Mesenteric fat pad (tissue), 1 donor: ENCODE measurements around the gene RMRP. TPM values are rescaled to one million over a fixed set of nuclear protein-coding genes. Genes with fewer than 3 reads are reported as not detected.
"Not testable (repeated sequence)": the region's sequence is repeated elsewhere in the genome, so short reads cannot be mapped to it uniquely, and the experiment has no call there.

ENCODE experiments used
- DNase-seq: peaks from one replicate; pipeline ENCODE4 v3.0.0-alpha.2; 2020; ENCODE audit warnings: low spot score
- total RNA-seq: library from RNA; stranded (reverse); fragmentation: NEBNext Ultra II Directional; extraction: Animal tissue kit (Norgen Biotek cat#: 25700); gene quantifications from one replicate; pipeline ENCODE4 v1.2.1, GENCODE V29; 2021
- donor health status: DM: yes; HTN: yes; CAD: no.

The RMRP gene
- total RNA-seq, 1 donor from 2014 or later: 19,106 TPM

GRCh38 chr9:35646153-35646532 is 11.7 kb downstream of the RMRP start:
- DNase-seq: no peak

DNA sequence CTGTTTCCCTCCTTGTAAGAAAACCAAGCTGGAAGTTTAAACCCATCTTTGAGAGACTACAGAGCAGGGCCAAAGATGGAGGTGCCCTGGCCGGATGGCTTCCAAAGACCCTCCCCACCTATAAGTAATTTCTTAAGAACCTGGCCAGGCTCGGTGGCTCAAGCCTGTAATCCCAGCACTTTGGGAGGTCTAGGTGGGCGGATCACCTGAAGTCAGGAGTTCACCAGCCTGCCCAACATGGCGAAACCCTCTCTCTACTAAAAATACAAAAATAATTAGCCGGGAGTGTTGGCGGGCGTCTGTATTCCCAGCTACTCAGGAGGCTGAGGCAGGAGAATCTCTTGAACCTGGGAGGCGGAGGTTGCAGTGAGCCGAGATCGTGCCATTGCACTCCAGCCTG is 12.1 kb downstream of the RMRP start:
- not testable (repeated sequence) for DNase-seq

DNA sequence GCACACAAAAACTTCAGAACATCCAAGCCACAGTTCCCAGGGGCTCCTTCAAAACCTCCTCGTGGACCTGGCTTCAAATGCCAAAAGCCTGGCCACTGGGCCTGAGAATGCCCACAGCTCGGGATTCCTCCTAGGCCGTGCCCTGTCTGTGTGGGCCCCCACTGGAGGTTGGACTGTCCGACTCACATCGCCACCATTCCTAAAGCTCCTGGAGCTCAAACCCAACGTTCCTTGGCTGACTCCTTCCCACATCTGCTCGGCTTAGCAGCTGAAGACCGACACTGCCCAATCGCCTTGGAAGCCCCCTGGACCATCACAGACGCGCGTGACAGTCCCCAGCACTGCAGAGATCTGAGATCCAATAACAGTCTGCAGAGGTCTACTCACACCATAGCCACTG is 14.8 kb downstream of the RMRP start:
- DNase-seq: no peak

DNA sequence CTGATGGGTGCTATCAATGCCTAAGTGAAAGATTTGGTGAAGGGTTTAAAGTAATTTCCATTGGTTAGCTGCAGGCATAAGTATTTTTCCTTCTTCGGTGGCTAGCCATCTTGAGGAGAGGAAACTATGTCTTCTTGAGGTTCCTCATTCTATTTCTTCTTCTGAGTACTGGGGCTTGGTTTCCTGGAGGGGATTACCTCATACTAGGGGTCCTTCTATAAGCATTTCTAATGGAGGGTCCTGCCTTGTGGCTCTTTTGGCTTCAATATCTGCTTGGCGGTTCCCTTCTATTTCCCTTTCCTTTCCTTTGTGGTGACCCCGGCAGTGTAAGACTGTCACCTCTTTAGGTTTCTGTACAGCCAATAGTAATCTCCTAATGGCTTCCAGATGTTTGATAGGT is 16.3 kb downstream of the RMRP start:
- DNase-seq: peak; percentile 0

DNA sequence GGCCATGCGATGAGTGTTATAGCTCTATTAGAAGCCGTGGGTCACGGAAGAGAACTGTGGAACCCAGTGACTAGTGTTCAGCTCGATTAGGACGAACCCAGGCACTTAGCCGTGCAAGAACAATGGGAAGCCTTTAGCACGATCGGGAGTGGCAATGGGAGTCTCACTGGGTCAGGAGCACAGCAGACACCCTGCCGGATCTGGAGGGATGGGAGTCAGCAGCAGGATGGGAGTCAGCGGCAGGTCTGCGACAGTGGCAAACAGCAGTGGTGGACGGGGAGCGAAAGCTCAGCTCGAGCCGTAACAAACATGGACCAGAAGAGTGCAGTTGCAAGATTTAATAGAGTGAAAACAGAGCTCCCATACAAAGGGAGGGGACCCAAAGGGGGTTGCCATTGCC is 17.4 kb downstream of the RMRP start:
- not testable (repeated sequence) for DNase-seq

GRCh38 chr9:35639631-35640030 is 18.2 kb downstream of the RMRP start:
- DNase-seq: no peak

DNA sequence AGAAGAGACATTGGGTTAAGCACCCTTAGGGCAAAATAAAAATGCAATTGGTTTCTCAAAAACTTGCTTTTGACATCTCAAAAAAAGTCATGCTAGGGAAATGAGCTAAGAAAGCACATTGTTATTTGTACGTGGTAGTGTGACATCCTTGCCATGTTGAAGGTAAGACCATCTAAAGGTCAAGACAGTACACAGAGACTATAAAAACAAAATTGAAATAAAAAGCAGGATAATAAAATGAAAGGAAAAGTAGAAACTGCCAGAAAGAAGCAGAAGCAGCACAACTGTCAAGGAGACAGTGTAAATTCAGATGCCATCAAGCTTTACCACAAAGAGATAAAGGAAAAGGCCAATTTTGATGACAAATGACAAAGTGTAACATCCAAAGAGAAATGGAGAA is 18.6 kb downstream of the RMRP start:
- DNase-seq: not testable (repeated sequence)

DNA sequence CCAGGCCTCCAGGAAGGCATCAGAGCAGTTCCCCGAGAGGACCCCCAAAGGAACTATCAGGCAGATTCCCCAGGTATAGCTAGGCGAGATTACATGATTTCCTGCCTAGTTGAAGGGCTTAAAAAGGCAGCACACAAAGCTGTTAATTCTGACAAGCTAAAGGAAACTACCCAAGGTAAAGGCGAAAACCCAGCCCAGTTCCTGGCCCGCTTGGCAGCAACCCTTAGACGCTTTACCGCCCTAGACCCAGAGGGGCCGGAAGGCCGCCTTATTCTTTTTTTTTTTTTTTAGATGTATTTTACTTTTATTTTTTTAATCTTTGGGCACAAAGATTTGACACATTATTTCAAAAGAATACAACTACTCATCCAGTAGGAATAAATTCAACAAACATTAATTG is 19.1 kb downstream of the RMRP start:
- DNase-seq: peak; percentile 16

DNA sequence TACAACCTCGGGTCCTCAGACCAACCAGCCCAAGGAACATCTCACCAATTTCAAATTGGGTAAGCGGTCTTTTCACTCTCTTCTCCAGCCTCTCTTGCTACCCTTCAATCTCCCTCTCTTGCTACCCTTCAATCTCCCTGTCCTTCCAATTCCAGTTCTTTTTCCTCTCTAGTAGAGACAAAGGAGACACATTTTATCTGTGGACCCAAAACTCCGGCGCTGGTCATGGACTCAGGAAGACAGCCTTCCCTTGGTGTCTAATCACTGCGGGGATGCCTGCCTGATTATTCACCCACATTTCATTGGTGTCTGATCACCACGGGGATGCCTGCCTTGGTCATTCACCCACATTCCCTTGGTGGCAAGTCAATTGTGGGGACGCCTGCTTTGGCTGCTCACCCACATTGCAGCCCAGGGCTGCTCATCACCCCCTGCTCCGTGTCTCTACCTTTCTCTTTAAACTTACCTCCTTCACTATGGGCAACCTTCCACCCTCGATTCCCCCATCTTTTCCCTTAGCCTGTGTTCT is 20.3 kb downstream of the RMRP start:
- DNase-seq: peak; percentile 3

DNA sequence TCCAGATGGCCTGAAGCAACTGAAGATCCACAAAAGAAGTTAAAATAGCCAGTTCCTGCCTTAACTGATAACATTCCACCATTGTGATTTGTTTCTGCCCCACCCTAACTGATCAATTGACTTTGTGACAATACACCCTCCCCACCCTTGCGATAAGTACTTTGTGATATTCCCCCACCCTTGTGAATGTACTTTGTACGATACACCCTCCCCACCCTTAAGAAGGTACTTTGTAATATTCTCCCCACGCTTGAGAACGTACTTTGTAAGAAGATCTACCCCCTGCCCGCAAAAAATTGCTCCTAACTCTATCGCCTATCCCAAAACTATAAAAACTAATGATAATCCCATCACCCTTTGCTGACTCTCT is 21.0 kb downstream of the RMRP start:
- not testable (repeated sequence) for DNase-seq

- peak; percentile 68 for DNase-seq
Observed at GRCh38 chr9:35636135-35636876, 21.5 kb downstream of the RMRP start.

DNA sequence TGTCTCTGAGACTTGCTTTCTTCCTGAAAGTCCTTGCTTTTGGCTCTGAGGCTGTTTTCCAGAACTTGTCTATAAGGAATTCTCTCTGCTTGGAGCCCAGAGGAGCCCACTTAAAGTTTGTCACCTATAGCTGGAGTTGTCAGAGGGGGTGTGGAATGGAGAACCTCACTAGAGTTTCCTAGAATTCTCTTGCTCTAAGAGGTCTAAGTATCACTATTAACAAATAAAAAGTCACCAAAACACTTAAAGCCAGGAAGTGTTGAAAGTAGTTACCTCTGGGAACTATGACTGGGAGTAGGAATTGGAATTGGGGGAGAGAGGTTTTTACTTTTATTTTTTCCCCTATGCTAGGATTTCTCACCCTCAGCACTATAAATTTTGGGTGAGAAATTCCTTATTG is 22.1 kb downstream of the RMRP start:
- DNase-seq: peak; percentile 2

DNA sequence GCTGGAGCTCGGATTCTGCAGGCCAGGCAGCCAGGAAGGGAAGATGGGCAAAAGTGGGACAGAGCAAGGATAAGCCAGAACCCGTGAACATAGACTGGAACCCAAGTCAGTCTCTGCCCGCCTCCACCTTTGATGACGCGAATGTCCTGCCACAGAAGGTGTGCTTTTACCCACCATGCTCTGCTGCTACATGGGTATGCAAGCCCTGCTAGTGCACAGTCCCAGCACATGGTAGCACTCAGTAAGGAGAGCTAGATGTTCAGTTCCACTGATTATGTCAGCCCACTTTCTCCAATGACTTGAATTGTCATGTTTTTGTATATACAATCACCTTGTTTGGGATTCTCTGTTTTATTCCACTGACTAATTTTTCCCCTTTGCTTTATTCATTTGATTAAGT is 28.2 kb downstream of the RMRP start:
- peak; percentile 45 for DNase-seq

GRCh38 chr9:35628389-35628991 is 29.3 kb downstream of the RMRP start:
- no peak for DNase-seq

- DNase-seq: no peak
Observed at GRCh38 chr9:35627575-35627974, 30.2 kb downstream of the RMRP start.

GRCh38 chr9:35619800-35620158 is 38.0 kb downstream of the RMRP start:
- no peak for DNase-seq

DNA sequence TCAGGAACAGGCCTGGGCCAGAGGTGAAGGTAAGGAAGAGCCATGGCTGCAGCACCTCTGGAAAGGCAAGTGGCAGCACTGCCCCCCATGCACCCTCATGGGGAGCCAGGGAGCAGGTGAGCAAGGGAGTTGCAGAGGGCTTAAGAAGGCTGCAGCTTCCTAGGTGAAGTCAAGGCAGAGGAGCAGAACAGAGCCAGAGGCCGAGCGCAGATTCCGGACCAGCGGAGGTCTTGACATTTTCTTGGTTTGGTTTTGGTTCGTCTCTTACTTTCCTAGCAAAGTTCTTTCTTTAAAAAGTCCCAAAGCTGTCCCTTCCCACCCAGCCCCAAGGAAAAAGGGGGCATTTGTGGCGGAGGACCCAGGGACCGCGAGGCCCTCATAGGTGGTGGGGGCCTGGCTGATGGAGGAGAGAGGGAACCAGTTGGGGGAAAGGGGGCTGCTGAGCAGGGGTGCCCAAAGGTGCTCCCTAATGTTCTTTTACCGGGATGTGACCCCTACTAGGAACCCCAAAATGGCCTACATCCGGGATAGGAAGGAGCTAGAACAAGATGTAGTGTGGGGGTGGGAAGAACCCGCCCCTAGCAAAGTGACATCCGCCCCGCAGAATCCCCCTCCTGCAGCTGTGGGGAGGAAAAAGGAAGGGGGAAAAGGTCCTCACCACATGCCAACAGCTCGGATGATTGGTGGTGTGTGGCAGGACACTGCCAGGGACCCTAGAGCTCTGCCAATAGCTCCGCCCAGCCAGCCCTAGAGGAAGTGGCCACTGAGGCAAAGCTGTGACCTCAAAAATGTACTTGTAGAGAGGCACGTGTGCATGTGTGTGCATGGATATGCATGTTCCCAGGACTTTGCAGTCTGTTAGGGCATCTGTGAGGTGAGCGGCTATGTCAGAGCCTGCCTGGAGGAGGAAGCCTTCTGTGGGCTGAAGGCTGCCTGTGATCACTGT is 38.7 kb downstream of the RMRP start:
- DNase-seq: no peak

DNA sequence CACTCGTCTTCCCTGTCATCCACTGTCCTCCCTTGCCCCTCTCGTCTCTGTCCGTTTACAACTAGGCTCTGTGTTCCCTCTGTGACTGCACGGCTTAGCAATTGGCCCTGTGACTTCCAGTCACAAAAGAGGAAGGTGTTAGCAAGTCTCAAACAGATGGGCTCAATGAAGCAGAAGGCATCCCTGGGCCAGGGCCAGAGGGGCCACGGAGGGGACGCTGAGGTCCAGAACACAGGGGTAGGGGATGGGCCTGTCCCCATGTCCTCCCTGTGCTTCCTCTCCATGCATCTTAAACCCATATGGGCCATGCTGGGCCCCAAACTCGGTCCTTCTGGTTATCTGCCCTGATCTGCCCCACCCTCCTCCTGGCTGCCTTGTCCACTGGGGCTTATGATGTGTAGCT is 39.5 kb downstream of the RMRP start, which contains the start of gene CD72:
Gene CD72, minus strand, starts transcription at position 89 of the 403 bp plus-strand sequence. CDS start 110 bp downstream, outside the sequence.
- no peak for DNase-seq

- DNase-seq: no peak
Observed at GRCh38 chr9:35617548-35617947, 40.3 kb downstream of the RMRP start.

- peak; percentile 57 for DNase-seq
Observed at GRCh38 chr9:35616681-35617459, 40.9 kb downstream of the RMRP start.
